H9 (cell line): ENCODE data around the gene MATN1. TPM values are rescaled to one million over a fixed set of nuclear protein-coding genes. Genes with fewer than 3 reads are reported as not detected.

Experiments
- DNase-seq: peaks from one replicate; pipeline ENCODE4 v3.0.0-alpha.2; 2017
- H2AFZ ChIP-seq: one replicate; pipeline ENCODE4 v1.6.1; 2013; ENCODE audit warnings: mild to moderate bottlenecking, low read length, control low read depth, moderate library complexity
- H2AK5ac ChIP-seq: 2 replicates; pipeline ENCODE4 v1.6.1; 2013; ENCODE audit warnings: low read length, control low read depth, mixed read lengths; ENCODE audit not compliant: insufficient read length
- H2BK120ac ChIP-seq: one replicate; pipeline ENCODE4 v1.6.1; 2013; ENCODE audit warnings: low read depth, mild to moderate bottlenecking, low read length, control low read depth, inconsistent platforms; ENCODE audit not compliant: poor library complexity, severe bottlenecking
- H2BK12ac ChIP-seq: 2 replicates; pipeline ENCODE4 v1.6.1; 2013; ENCODE audit warnings: low read length, control low read depth, mixed read lengths, low read depth; ENCODE audit not compliant: insufficient read length
- H2BK15ac ChIP-seq: 2 replicates; pipeline ENCODE4 v1.6.1; 2013; ENCODE audit warnings: low read depth, low read length, control low read depth
- H2BK20ac ChIP-seq: one replicate; pipeline ENCODE4 v1.6.1; 2013; ENCODE audit warnings: low read depth, mild to moderate bottlenecking, low read length, control low read depth, inconsistent platforms; ENCODE audit not compliant: poor library complexity, severe bottlenecking
- H2BK5ac ChIP-seq: 2 replicates; pipeline ENCODE4 v1.6.1; 2013; ENCODE audit warnings: low read length, control low read depth, mixed read lengths; ENCODE audit not compliant: insufficient read length
- H3K14ac ChIP-seq: 2 replicates; pipeline ENCODE4 v1.6.1; 2013; ENCODE audit warnings: low read length, control low read depth; ENCODE audit not compliant: insufficient read depth
- H3K18ac ChIP-seq: 2 replicates; pipeline ENCODE4 v1.6.1; 2013; ENCODE audit warnings: low read depth, mild to moderate bottlenecking, mixed read lengths, low read length, control low read depth; ENCODE audit not compliant: insufficient read length
- H3K23ac ChIP-seq: 2 replicates; pipeline ENCODE4 v1.6.1; 2013; ENCODE audit warnings: low read length, control low read depth, mixed read lengths, low read depth; ENCODE audit not compliant: insufficient read length
- H3K23me2 ChIP-seq: 2 replicates; pipeline ENCODE4 v1.6.1; 2013; ENCODE audit warnings: low read depth, mild to moderate bottlenecking, mixed read lengths, low read length, control low read depth; ENCODE audit not compliant: insufficient read length, poor library complexity, severe bottlenecking
- H3K27ac ChIP-seq: 2 replicates; pipeline ENCODE4 v1.5.1; 2013; ENCODE audit warnings: low read length, control low read depth, mixed read lengths, low read depth; ENCODE audit not compliant: insufficient read length
- H3K27me3 ChIP-seq: 2 replicates; pipeline ENCODE4 v1.6.1; 2013; ENCODE audit warnings: low read length, control low read depth, inconsistent platforms; ENCODE audit not compliant: insufficient read depth
- H3K4ac ChIP-seq: 2 replicates; pipeline ENCODE4 v1.6.1; 2013; ENCODE audit warnings: low read depth, mild to moderate bottlenecking, control low read depth, inconsistent platforms, low read length, moderate library complexity
- H3K4me1 ChIP-seq: 2 replicates; pipeline ENCODE4 v1.6.1; 2013; ENCODE audit warnings: low read length, control low read depth, inconsistent platforms; ENCODE audit not compliant: insufficient read depth
- H3K4me2 ChIP-seq: 2 replicates; pipeline ENCODE4 v1.6.1; 2013; ENCODE audit warnings: low read length, control low read depth, mixed read lengths; ENCODE audit not compliant: insufficient read length, insufficient read depth
- H3K56ac ChIP-seq: 2 replicates; pipeline ENCODE4 v1.6.1; 2013; ENCODE audit warnings: low read depth, mild to moderate bottlenecking, mixed read lengths, low read length, control low read depth; ENCODE audit not compliant: insufficient read length
- H3K79me1 ChIP-seq: 2 replicates; pipeline ENCODE4 v1.6.1; 2013; ENCODE audit warnings: low read depth, mild to moderate bottlenecking, moderate library complexity, low read length, control low read depth, inconsistent platforms; ENCODE audit not compliant: insufficient read depth, poor library complexity, severe bottlenecking
- H3K79me2 ChIP-seq: 2 replicates; pipeline ENCODE4 v1.6.1; 2013; ENCODE audit warnings: low read length, control low read depth, inconsistent platforms; ENCODE audit not compliant: insufficient read depth
- H3K9ac ChIP-seq: 2 replicates; pipeline ENCODE4 v1.6.1; 2013; ENCODE audit warnings: low read length, control low read depth, mixed read lengths; ENCODE audit not compliant: insufficient read length; ENCODE audit errors: extremely low read depth
- H3K9me3 ChIP-seq: one replicate; pipeline ENCODE4 v1.6.1; 2013; ENCODE audit warnings: low read depth, low read length, inconsistent platforms; ENCODE audit not compliant: control insufficient read depth
- H3T11ph ChIP-seq: one replicate; pipeline ENCODE4 v1.6.1; 2013; ENCODE audit warnings: mild to moderate bottlenecking, low read length, control low read depth, inconsistent platforms
- H4K20me1 ChIP-seq: one replicate; pipeline ENCODE4 v1.6.1; 2013; ENCODE audit not compliant: control insufficient read depth, insufficient read length, insufficient read depth
- H4K5ac ChIP-seq: 2 replicates; pipeline ENCODE4 v1.6.1; 2013; ENCODE audit warnings: low read depth, mild to moderate bottlenecking, mixed read lengths, low read length, control low read depth; ENCODE audit not compliant: insufficient read length
- H4K8ac ChIP-seq: replicated peaks from 2 replicates; pipeline ENCODE4 v1.6.1; 2013; ENCODE audit warnings: low read length, control low read depth, mixed read lengths, low read depth; ENCODE audit not compliant: insufficient read length
- H4K91ac ChIP-seq: 2 replicates; pipeline ENCODE4 v1.6.1; 2013; ENCODE audit warnings: low read depth, mild to moderate bottlenecking, moderate library complexity, mixed read lengths, low read length, control low read depth; ENCODE audit not compliant: insufficient read length
- H3K27ac Mint-ChIP-seq, 3 experiments: 2 replicates in 2 of 3; 3 replicates in 1 of 3; pipeline ENCODE4 v1.8.0; 2020 to 2021; ENCODE audit warnings: mixed read lengths in 3 of 3, mild to moderate bottlenecking in 1 of 3, moderate library complexity in 1 of 3
- H3K27me3 Mint-ChIP-seq: 2 replicates; pipeline ENCODE4 v1.8.0; 2021; ENCODE audit warnings: low read depth, mild to moderate bottlenecking, moderate library complexity, mixed read lengths
- H3K36me3 Mint-ChIP-seq, 3 experiments: 2 replicates in 2 of 3; 3 replicates in 1 of 3; pipeline ENCODE4 v1.8.0; 2020 to 2021; ENCODE audit warnings: low read depth in 3 of 3, mixed read lengths in 3 of 3; ENCODE audit not compliant: insufficient read depth in 1 of 3
- H3K4me1 Mint-ChIP-seq, 2 experiments: 2 replicates each; pipeline ENCODE4 v1.8.0; 2020; ENCODE audit warnings: mixed read lengths in 2 of 2
- H3K4me3 Mint-ChIP-seq, 2 experiments: 2 replicates in 1 of 2; 3 replicates in 1 of 2; pipeline ENCODE4 v1.8.0; 2020 to 2021; ENCODE audit warnings: mild to moderate bottlenecking in 2 of 2, mixed read lengths in 2 of 2, moderate library complexity in 1 of 2
- H3K9me3 Mint-ChIP-seq, 2 experiments: 2 replicates in 1 of 2; 3 replicates in 1 of 2; pipeline ENCODE4 v1.8.0; 2020; ENCODE audit warnings: mild to moderate bottlenecking in 2 of 2, mixed read lengths in 2 of 2, moderate library complexity in 1 of 2
- CTCF ChIP-seq: fragments of 200-600 bp; sonication (generic); conservative IDR thresholded peaks from 3 replicates; pipeline ENCODE4 v1.8.0; 2021; ENCODE audit warnings: antibody characterized with exemption, mild to moderate bottlenecking
- WGBS: extraction: QIAGEN DNeasy Blood & Tissue Kit; methylation state at CpG from one replicate; pipeline ENCODE4 v1.1.7; 2013; ENCODE audit warnings: missing lambda C conversion rate, low lambda C conversion rate, mixed read lengths; ENCODE audit not compliant: insufficient read length; ENCODE audit errors: extremely low coverage; 5-methylcytosine and 5-hydroxymethylcytosine counted together
- total RNA-seq: library from RNA; stranded (reverse); gene quantifications from 2 replicates; pipeline ENCODE4 v1.2.1, GENCODE V29; 2021

Gene MATN1
- total RNA-seq, 1 experiment from 2014 or later = not detected

GRCh38 chr1:30683699-30684098 lies 39.7 kb downstream of the MATN1 start:
- no peak for TF ChIP-seq CTCF
- no peaks in the 10 kb centered on the region for H3K9me3 ChIP-seq
- no peak overlapping the region for H3K4ac ChIP-seq
- peaks cover 35% of the 10 kb centered on the region for H3K27me3 Mint-ChIP-seq
- DNase-seq = no peak
- H3K23ac ChIP-seq = no peak overlapping the region
- H3K56ac ChIP-seq = no peak overlapping the region
- no peak overlapping the region for H3K27ac Mint-ChIP-seq
- no peaks in the 10 kb centered on the region for H3K27me3 ChIP-seq
- H2BK15ac ChIP-seq = no peak overlapping the region
- no peak overlapping the region for H4K91ac ChIP-seq
- H3K36me3 Mint-ChIP-seq = no peaks in the 10 kb centered on the region; a peak in 2 of 7 replicates
- H3K4me1 ChIP-seq = peaks cover 4% of the 10 kb centered on the region; the same call in 1 of the 2 replicates
- no peak overlapping the region for H3K4me2 ChIP-seq
- H2BK120ac ChIP-seq = no peak overlapping the region
- no peak overlapping the region for H2BK12ac ChIP-seq
- no peak overlapping the region for H3K4me3 Mint-ChIP-seq
- no peak overlapping the region for H2BK5ac ChIP-seq
- H3K79me2 ChIP-seq = no peaks in the 10 kb centered on the region
- H2BK20ac ChIP-seq = no peak overlapping the region
- no peak overlapping the region for H4K5ac ChIP-seq
- no CpG with 5 or more reads among the region's 5 CpGs for WGBS
- no peak overlapping the region for H3K14ac ChIP-seq
- no peak overlapping the region for H2AFZ ChIP-seq
- H3K18ac ChIP-seq = no peak overlapping the region
- H3T11ph ChIP-seq = no peak overlapping the region
- H3K9ac ChIP-seq = no peak overlapping the region
- H3K27ac ChIP-seq = no peak overlapping the region
- peaks cover 10 to 16% of the 10 kb centered on the region in 2 experiments for H3K4me1 Mint-ChIP-seq
- no peak overlapping the region for H4K8ac ChIP-seq
- no peaks in the 10 kb centered on the region for H3K23me2 ChIP-seq
- no peaks in the 10 kb centered on the region for H4K20me1 ChIP-seq
- H2AK5ac ChIP-seq = no peak overlapping the region
- no peaks in the 10 kb centered on the region for H3K79me1 ChIP-seq
- H3K9me3 Mint-ChIP-seq = peaks cover 3 to 9% of the 10 kb centered on the region in 2 experiments; a peak in 4 of 5 replicates
